GM19324 (cell line): ENCODE results near the gene ATP8A2.

Source experiments
- ATAC-seq: cut with Tn5 transposase; IDR thresholded peaks from one replicate; pipeline ENCODE4 v1.9.1; 2021; ENCODE audit warnings: mild to moderate bottlenecking, moderate library complexity; ENCODE audit not compliant: unreplicated experiment, low FRiP score

The ATP8A2 gene

DNA sequence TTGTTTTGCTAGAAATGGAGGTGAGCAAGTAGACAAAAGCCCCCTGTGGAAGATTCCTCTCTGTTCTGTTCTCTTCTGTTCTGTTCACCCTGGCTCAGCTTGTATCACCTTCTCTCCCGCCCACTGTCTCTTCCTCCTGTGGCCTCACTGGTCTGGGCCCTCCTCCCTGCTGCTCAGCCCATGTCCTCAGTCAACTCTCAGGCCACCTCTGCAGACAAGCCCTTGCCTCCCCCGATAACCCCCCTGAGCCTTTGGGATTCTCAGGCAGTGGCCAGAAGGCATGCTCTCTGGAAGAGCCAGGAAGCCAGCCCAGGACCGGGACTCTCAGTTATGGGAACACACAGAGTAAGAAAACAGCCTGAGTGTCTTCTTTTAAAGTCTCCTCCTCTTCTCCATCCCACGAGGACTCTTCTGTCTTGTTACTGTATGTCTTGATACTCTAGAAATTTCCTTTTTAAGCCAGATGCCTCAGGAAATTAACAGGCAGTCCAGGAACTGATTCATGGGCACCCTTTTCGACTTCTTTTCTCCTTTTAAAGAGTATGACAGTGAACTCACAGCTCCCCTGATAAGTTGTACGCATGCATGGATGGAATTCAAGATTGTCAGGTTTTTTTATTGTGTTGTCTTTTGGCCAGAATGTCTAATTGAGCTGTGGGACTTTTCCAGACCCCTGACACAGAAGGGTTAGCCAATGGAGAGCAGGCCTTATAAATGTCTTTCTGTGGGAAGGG lies 646.3 kb downstream of the ATP8A2 start:
- ATAC-seq, result no peak

DNA sequence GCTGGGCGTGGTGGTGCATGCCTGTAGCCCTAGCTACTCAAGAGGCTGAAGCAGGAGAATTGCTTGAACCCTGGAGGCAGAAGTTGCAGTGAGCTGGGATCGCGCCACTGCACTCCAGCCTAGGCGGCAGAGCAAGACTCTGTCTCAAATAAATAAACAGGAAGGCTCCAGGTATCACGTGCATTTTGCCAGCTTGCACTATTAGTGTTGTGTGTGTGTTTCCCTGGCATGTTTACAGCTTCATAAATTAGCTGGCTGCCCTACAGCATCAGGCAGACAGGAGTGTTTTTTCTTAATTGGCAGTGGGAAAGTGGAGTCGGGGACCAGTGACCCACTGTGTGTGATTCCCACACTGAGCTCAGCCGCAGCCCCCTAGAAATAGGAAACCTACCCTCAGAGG lies 647.5 kb downstream of the ATP8A2 start:
- no peak for ATAC-seq

DNA sequence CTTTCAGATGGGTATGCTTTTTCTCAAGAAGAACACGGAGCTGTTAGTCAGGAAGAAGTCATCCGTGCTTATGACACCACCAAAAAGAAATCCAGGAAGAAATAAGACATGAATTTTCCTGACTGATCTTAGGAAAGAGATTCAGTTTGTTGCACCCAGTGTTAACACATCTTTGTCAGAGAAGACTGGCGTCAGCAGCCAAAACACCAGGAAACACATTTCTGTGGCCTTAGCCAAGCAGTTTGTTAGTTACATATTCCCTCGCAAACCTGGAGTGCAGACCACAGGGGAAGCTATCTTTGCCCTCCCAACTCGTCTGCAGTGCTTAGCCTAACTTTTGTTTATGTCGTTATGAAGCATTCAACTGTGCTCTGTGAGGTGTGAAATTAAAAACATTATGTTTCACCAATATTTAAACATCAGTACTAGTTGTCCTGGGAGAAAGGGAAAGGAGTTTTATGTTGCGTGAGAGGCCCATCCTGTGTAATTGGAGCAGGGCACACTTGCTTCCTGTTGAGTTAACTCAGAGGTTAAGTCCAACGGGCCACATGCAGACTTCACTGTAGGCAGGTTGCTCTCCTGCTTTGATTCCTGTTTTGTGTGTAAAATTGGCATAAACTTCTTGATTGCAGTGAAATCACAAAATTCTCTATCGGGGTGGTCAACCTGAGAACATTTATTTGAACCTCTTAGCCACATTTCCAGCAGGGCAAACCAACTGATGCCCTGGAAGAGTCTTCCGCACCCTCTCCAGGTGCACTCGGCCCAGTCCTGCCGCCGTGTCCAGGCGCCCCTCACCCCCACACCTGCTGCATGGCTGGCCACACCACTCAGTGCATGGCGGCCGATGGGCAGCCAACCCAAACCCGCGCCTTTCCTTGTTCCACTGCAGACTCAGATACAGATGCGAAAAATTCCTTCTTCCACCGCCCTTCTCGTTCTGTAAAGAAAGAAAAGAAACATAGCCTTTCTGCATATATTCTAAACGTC lies 648.4 kb downstream of the ATP8A2 start:
- ATAC-seq, result no peak

DNA sequence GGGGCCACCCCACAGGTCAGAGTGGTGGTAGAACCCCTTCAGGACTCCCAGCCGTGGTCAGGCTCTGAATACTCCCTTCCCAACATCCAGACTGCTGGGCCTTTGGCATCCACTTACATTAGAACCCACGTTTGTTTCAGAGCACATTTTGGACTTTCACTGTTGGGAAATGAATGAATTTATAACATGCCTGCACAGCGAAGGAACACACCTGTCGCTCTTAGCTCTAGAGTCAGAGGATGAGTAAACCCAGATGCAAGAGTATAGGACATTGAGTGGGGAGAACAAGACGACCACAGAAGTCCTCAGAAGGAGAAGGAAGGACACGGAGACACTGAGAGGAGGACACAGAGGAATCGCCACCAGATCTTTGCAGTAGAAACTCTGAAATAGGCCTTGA lies 649.1 kb downstream of the ATP8A2 start:
- no peak for ATAC-seq

DNA sequence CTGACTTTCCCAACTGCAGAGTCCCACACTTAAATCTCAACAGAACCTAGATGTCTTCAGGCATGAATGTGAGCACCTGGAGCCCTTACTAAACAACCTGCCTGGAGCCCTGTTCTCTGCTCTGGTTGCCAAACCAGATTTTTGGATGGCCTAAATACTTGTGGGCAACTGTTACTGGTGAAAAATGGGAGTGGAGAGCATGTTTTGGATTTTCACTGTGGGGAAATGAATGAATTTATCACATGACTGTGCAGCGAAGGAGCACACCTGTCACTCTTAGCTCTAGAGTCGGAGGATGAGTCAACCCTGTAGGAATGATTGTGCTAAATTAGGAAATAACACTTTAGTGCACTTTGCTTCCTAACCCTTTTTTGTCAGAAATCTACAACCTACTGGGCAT lies 649.7 kb downstream of the ATP8A2 start:
- no peak for ATAC-seq

DNA sequence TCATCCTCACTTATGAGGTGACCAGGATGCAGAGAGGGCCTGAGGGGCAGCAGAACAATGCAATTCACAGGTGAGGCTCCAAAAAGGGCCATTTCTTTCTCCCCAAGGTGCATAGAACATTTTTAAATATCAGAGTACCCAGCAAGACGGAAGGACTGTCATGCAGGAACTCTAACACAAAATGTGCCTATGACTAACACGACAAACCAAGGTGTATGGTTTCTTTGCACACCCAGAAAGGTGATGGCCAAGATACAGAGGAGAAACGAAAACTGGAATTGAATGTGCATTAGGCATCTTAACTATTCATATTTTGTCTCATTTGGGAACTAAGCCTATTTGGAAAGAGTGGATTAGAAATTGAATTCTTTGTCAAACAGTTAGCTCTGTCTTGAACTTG lies 650.2 kb downstream of the ATP8A2 start:
- ATAC-seq, result no peak

DNA sequence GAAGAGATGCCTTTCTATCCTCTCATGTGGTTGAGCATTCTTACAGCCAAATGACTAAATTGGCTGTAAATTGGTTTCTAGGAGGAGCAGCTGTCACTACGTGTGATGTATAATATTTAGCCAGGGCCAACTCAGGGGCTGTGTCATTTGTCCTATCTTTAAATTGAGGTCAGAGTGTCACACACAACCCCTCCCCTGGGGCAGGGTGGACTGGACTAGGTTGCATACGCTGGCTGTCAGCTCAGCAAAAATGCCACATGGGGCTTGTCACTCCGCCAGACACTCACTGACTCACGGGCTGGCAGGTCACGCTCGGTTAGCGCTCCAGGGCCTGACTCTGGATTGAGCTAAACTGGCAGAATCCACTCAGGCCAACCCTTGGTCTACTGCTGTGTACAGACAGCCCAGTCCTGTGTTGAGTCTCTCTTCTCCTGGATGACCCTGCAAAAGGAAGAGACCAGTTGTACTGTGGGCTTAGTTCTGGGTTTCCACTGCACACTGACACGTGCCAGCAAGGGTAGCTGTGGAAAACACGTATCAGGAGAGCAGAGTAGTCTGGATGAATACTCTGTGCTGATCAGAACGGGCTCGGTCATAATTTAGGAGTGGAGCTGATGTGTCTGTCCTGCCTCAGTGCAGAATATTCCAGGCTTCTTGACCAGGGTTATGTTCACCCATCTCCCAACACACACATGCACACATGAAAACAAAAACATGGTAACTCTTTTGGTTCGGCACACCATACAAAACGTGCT lies 650.9 kb downstream of the ATP8A2 start:
- ATAC-seq, result no peak

DNA sequence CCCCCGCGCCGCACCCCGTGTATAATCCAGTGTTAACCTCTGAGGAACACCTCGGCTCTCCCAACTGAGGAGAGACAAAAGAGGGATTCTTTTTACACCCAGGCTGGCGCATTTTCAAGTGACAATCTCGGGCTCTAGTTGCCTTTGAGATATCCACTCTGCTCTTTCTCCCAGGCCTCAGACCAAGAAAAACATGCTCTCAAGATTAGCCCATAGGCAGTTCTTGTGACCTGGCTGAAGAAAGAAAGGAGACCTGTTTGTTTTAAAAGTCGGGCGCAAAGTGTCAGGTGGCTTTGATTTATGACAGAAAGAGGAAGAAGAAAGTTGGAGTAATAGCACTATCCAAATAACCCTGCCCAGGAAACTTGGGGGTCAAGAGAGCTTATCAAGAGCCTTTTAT lies 652.8 kb downstream of the ATP8A2 start:
- ATAC-seq, result no peak

DNA sequence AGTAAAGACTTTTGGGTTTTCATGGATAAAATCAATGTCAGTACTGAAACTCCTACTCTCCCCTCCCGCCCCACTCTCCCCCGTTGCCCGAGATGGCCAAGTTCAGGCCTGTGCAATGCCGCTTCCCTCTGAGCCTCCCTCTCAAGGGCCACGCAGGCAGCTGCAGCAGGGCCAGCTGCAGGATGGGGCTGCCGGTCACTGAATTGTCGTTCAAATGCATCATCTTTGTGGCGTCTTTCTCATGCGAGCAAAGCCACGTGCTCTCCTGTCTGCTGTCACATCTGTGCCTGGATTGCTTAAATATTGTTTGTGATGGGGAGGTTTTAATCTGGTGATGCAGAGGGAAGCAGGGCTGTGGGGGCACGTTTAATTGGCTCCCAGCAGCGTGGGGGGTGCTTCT lies 653.4 kb downstream of the ATP8A2 start:
- ATAC-seq, result no peak

DNA sequence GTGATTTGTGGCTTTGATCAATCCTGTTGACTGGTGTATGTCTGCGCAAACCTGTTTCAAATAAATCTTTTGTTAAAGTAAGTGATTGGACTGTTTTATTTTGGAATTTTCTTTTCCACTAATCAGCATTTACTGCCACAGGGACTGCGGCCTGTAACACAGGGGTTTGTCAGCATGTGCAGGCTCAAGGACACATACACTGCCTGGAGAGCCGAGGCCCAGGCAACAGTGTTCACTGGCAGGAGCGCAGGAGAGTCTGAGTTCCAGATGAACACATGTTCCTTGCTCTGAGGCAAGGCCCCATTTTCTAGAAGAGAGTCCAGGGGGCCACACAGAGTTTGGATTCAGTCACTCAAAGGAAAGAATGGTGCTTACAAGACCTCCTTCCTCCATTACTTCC lies 654.0 kb downstream of the ATP8A2 start:
- no peak for ATAC-seq

DNA sequence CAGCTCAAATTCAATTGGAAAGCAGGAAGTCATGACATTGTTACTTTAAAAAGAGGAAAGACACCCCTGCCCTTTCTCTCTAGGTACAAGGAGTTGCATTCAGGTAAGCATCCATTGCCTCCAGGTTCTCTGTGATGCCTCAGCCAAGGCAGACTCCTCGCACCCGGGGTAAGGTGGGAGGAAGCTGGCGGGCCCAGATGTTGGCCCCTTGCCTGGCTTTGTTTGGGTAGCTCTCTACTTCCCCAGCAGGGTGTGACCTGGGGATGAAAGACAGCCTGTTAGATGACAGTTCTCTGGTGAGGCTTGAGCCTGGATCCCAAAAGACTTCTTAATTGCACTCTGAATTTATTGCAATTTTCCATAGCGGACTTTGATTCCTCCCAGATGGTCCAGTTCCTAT lies 654.4 kb downstream of the ATP8A2 start:
- no peak for ATAC-seq

DNA sequence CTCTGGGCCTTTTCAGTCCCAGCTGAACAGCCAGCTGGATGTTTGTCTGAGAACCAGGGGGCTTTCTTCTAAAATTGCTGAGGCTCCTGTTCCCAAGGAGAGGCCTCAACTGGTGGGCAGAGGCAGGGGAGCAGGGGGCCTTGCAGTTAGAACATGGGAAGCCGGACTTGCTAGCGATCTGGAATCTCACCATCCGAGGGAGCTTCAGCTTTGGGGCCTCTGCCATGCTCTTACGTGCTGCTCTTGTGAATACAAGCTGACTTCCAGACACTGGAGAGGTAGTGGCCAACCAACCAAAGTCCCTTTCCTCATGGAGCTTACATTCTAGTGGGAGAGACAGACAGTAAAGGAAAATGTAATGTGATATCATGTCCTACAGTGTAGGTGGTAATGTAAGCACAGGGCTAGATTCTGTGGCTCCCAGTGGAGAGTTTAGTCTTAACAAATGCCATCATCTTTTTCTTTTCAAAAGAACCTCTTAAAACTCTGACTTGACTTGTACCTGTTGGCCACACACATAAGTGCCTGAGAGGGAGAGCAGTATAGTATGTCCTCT lies 657.9 kb downstream of the ATP8A2 start:
- no peak for ATAC-seq

DNA sequence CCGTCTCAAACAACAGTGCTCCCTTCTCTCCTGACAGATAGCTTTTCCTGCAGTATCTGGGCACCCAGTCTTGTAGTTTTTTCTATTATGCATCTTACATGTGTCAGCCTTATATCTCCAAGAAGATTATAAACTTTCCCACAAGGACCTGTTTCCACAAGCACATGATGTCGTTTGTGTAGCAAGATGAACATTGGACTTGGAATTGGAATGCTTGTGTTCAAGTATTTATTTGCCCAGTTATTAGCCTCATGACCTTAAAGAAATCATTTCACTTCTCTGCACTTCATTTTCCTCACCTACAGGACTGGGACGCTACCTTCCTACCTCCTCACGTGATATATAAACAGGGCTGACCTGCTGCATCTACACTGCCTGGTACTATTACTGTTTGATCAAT lies 658.6 kb downstream of the ATP8A2 start:
- ATAC-seq, result no peak

DNA sequence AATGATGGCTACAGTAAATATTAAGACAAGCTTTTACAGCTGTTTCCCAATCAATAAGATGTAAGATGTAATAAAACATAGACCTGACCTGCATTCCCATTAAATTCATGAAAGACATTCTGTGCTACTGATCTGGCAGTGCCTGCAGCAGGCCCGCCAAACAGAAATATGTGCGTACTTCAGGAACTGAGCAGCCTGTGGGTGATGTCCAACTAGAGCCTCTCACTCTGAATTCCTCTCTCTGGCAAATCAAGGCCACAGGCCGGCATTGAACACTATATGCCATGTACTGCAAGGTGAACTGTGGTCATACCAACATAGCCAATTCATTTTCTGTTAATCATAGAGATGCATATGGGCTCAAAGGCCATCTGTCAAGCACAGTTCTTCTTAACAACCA lies 662.2 kb downstream of the ATP8A2 start:
- no peak for ATAC-seq

DNA sequence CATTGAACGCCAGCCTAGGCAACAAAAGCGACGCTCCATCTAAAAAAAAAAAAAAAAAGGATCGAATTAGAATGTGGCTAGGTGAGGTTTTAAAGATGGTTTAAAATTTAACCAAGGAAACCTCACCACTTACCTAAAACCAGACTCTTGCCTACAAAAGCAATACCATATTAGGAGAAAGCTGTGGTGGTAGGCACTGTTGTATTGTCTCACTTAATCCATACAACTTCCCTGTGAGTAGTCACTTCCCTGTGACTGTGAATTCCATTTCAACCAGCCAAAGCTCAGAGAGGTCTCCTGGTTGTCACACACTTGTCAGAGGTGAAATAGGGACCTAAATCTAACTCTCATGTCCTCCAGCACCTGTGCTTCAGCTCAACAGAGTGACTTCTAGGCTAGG lies 664.6 kb downstream of the ATP8A2 start:
- ATAC-seq, result no peak

DNA sequence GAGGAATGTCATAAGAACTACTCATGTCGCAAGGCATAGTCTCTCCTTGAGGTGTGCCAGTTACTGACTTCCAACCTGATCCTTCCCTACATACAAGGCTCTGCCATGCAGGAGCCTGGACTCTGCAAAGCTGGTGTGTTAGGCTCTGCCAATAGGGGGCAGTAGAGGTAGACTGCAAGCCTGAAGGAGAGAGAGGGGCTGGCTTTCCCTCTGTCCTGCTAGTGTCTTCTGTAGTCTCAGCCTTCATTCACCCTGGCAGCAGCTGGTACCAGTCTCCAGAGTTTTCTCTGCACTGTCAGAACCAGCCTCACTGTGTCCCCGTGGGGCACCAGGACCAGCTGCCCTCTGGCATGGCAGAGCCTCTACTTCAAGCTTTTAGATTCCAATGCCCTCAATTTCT lies 665.5 kb downstream of the ATP8A2 start:
- ATAC-seq, result no peak

DNA sequence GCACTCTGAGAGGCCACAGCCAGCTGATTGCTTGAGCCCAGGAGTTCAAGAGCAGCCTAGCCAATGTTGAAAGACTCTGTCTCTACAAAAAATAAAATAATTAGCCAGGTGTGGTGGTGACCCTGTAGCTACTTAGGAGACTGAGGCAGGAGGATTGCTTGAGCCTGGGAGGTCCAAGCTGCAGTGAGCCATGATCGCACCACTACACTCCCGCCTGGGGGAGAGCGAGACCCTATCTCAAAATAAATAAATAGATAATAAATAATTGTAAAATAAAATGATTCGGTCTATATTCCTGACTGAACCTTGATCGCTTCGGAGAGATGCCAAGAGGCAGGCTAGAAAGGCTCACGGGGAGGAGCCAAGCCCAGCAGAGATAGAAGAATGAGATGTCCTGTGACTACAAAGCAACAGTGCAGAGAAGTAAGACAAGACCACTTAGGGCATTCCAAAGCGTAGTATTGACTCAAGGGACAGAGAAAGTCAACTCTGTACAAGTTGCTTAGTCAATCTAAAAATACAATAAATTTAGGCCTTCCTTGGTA lies 667.2 kb downstream of the ATP8A2 start:
- no peak for ATAC-seq

DNA sequence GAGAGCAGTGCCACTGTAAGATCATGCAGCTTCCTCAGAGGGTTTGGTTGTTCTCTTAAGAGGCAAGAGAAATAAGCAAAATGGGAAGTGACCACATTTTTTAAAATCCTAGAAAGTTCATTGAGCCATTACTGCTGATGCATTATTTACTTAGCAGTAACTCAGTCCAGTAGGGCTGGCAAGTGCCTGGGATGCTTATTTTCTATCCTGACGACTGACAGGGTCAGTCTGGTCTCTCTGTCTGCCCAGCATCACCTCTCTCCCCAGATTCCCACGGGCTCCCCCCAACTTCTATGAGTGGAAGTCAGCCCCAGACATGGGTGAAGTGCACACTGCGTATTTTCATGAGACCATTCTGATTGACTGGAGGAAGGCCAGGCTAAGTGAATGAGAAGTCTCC lies 669.7 kb downstream of the ATP8A2 start:
- ATAC-seq, result no peak

DNA sequence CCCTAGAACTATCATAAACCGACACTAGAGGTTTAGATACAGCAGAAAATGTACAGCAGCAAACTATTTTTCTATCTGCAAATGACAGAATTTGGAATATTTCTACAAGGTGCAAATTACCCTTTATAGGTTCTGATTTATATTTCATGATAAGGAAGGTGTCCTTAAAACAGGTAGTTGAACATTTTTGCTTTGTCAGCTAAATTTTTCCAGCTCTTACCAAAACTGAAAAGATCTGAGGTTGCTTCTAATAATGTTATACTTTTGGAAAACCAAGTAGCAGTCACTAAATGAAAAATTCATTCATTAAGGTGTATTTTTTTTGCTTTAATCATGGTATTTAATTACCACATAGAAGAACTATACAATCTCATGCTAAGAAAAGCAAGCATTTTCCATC lies 671.0 kb downstream of the ATP8A2 start:
- ATAC-seq, result no peak

DNA sequence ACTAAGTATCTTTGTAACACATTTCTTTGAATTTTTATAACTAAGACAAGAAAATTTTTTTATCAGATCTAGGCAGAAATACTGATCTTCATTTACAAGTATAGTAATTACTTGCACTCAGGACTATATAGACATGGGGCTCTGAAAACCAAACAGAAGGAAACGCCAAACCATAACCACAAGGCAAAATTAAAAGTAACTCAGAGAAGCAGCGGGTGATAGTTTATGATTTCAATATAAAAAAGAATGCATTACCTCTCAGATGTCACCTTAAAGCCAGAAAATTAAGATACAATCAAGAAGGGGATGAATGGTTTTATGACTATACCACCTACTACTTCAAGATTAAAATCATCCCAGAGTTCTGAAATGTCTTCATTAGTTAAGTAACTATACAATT lies 673.4 kb downstream of the ATP8A2 start:
- ATAC-seq, result no peak

DNA sequence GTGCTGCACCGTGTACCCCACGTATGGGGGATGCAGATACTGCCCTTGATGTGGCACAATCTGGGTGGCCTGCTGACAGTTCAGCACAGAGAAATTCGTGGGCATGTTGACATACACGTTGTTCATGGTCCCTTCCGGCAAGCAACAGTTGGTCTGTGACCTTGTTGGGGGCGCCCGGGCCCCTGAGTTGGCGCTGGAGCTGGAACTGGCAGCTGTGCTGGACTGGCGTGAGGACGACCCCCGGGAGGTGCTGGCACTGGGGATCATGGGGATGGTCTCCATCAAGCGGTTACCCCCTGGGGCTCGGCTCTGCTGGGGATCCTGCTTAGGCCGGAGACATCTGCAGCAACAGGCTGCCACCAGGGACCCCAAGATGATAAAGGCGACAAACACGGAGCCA lies 674.9 kb downstream of the ATP8A2 start:
- no peak for ATAC-seq
